Cardiac muscle cell (in vitro differentiated cells and primary cell): ENCODE measurements around the gene PDE7B. TPM values are rescaled to one million over a fixed set of nuclear protein-coding genes. Genes with fewer than 3 reads are reported as not detected.

Experiments used
- DNase-seq, 2 donors: peaks; one replicate each; pipeline versions ENCODE4 v3.0.0 to v3.0.0-alpha.2; 2010 to 2017; ENCODE audit warnings: low read depth in 1 of 2, low spot score in 1 of 2
- H3K27ac ChIP-seq: fragments of 200-600 bp; sonication (generic); 2 replicates; pipeline ENCODE4 v1.5.1; 2016
- H3K27me3 ChIP-seq: fragments of 200-600 bp; sonication (generic); 2 replicates; pipeline ENCODE4 v1.6.0; 2016; ENCODE audit warnings: control low read depth
- H3K36me3 ChIP-seq: fragments of 200-600 bp; sonication (generic); 2 replicates; pipeline ENCODE4 v1.5.1; 2016; ENCODE audit warnings: control low read depth
- H3K4me1 ChIP-seq: fragments of 200-600 bp; sonication (generic); 2 replicates; pipeline ENCODE4 v1.8.1; 2017; ENCODE audit warnings: low read depth, mild to moderate bottlenecking, mixed run types
- H3K4me3 ChIP-seq: fragments of 200-600 bp; sonication (generic); 2 replicates; pipeline ENCODE4 v1.5.1; 2016; ENCODE audit warnings: mild to moderate bottlenecking
- H3K9me3 ChIP-seq: fragments of 200-600 bp; sonication (generic); 2 replicates; pipeline ENCODE4 v1.5.1; 2017; ENCODE audit warnings: low read depth, mild to moderate bottlenecking, control low read depth
- CTCF ChIP-seq: IDR thresholded peaks from 2 replicates; pipeline ENCODE4 v1.5.1; 2012; ENCODE audit warnings: low read depth, mild to moderate bottlenecking, low read length
- polyA plus RNA-seq: library from polyadenylated mRNA; unstranded; fragments of >200 nt; fragmentation: Nextera tagmentation; extraction: Ambion mirVana; gene quantifications from 2 replicates; pipeline ENCODE4 v1.2.1, GENCODE V29; 2016
- total RNA-seq: library from RNA; depleted of rRNA; stranded (reverse); fragments of >200 nt; gene quantifications from 2 replicates; pipeline ENCODE4 v1.2.3, GENCODE V29; 2016

PDE7B gene
- total and polyA plus RNA-seq, 2 experiments from 2014 or later = 0.04 to 0.60 TPM

GRCh38 chr6:136035378-136036070 lies 184.0 kb downstream of the PDE7B start:
- DNase-seq = peak in 1 of 2 donors; percentile 94
- Histone ChIP-seq H3K4me3 (no peak overlapping the region), H3K4me1 (peaks cover 9% of the 10 kb centered on the region), H3K36me3 (no peaks in the 10 kb centered on the region), H3K27me3 (no peaks in the 10 kb centered on the region), H3K27ac (no peak overlapping the region), H3K9me3 (no peaks in the 10 kb centered on the region)
- no peak for TF ChIP-seq CTCF

DNA sequence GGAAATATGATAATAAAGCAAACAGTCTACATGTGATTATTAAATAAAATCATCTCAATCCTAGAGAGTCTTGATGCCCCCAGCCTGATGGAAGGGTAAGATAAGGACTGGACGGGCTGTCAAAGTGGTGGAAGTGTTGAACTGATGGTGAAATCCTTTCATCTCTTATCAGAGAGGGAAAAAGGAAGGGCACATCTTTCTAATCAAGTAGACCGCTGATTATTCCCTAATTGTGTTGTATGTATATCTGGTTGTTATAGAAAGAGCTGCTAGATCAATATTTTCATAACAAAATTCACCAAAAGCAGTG lies 184.5 kb downstream of the PDE7B start:
- Histone ChIP-seq H3K9me3 (no peaks in the 10 kb centered on the region), H3K36me3 (no peaks in the 10 kb centered on the region), H3K27ac (no peak overlapping the region), H3K4me3 (no peak overlapping the region), H3K4me1 (peaks cover 9% of the 10 kb centered on the region), H3K27me3 (no peaks in the 10 kb centered on the region)
- no peak for TF ChIP-seq CTCF
- no peak for DNase-seq

DNA sequence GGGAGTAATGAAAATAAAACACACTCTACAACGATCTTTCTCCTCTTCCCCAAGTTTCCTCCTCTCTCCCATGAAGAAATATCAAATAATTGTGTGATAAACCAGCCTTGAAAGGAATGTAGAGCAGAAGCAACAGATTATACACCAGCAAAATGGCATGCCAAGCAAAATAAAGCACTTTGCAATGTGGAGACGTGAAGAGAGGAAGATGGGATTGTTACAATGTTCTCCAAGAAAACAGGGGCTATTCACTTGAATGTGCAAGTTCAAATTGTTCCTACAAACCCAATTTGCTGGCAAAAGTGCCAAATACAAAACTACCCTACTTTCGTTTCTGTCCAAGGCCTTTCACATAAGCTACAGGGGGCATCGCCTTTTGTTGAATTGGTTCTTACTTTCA lies 185.1 kb downstream of the PDE7B start:
- H3K4me1 ChIP-seq = peaks cover 9% of the 10 kb centered on the region
- TF ChIP-seq CTCF = no peak
- no peaks in the 10 kb centered on the region for H3K27me3 ChIP-seq
- H3K9me3 ChIP-seq = no peaks in the 10 kb centered on the region
- H3K4me3 ChIP-seq = no peak overlapping the region
- no peaks in the 10 kb centered on the region for H3K36me3 ChIP-seq
- no peak overlapping the region for H3K27ac ChIP-seq
- DNase-seq = peak in 1 of 2 donors; percentile 65

- Histone ChIP-seq H3K4me3 (no peak overlapping the region), H3K27ac (peak overlapping the region; percentile 26), H3K27me3 (no peaks in the 10 kb centered on the region), H3K4me1 (peaks cover 9% of the 10 kb centered on the region), H3K36me3 (no peaks in the 10 kb centered on the region), H3K9me3 (no peaks in the 10 kb centered on the region)
- no peak for TF ChIP-seq CTCF
- peak in 1 of 2 donors; percentile 76 for DNase-seq
These were observed 185.9 kb downstream of the PDE7B start for GRCh38 chr6:136037242-136037875.

- H3K27ac ChIP-seq = peak overlapping the region; percentile 26
- H3K9me3 ChIP-seq = no peaks in the 10 kb centered on the region
- no peak overlapping the region for H3K4me3 ChIP-seq
- peaks cover 9% of the 10 kb centered on the region for H3K4me1 ChIP-seq
- peak; percentile 17 to 76 for DNase-seq
- TF ChIP-seq CTCF = peak; percentile 50
- H3K36me3 ChIP-seq = no peaks in the 10 kb centered on the region
- no peaks in the 10 kb centered on the region for H3K27me3 ChIP-seq
These were observed 186.5 kb downstream of the PDE7B start for GRCh38 chr6:136037876-136038460.
